Stimulated activated CD8-positive, alpha-beta memory T cell treated with anti-CD3 and anti-CD28 coated beads, Interleukin-4, amount 100 ng/mL, for 4 hours (primary cell): ENCODE data around the gene ADAR.

Experiments used
- DNase-seq, 2 donors: peaks; one replicate each; pipeline ENCODE4 v3.0.0-alpha.2; 2020; ENCODE audit warnings: low read depth in 2 of 2, low spot score in 1 of 2

Gene ADAR

GRCh38 chr1:154586641-154587040 is 21.3 kb downstream of the ADAR start:
- DNase-seq = no peak

- no peak for DNase-seq
Measured at GRCh38 chr1:154586231-154586630, 21.8 kb downstream of the ADAR start.

GRCh38 chr1:154584267-154584994 is 23.6 kb downstream of the ADAR start:
- DNase-seq = no peak

- DNase-seq = no peak
Measured at GRCh38 chr1:154583773-154584172, 24.2 kb downstream of the ADAR start.

GRCh38 chr1:154582885-154583284 is 25.1 kb downstream of the ADAR start:
- DNase-seq = no peak

- no peak for DNase-seq
Measured at GRCh38 chr1:154581766-154582165, 26.2 kb downstream of the ADAR start.

GRCh38 chr1:154579374-154579773 is 28.6 kb downstream of the ADAR start:
- no peak for DNase-seq

GRCh38 chr1:154578058-154578418 is 29.9 kb downstream of the ADAR start:
- no peak for DNase-seq

- no peak for DNase-seq
Measured at GRCh38 chr1:154577346-154578057, 30.5 kb downstream of the ADAR start.

GRCh38 chr1:154575951-154576566 is 31.9 kb downstream of the ADAR start:
- DNase-seq = no peak

GRCh38 chr1:154575147-154575927 is 32.6 kb downstream of the ADAR start:
- DNase-seq = no peak

- no peak for DNase-seq
Measured at GRCh38 chr1:154574716-154575115, 33.3 kb downstream of the ADAR start.

GRCh38 chr1:154573168-154573510 is 34.8 kb downstream of the ADAR start:
- no peak for DNase-seq

GRCh38 chr1:154572468-154573167 is 35.4 kb downstream of the ADAR start:
- DNase-seq = no peak

- no peak for DNase-seq
Measured at GRCh38 chr1:154571964-154572288, 36.1 kb downstream of the ADAR start.

- no peak for DNase-seq
Measured at GRCh38 chr1:154571244-154571963, 36.6 kb downstream of the ADAR start.

- DNase-seq = no peak
Measured at GRCh38 chr1:154568157-154568815, 39.7 kb downstream of the ADAR start.

- DNase-seq = peak in 1 of 2 donors; percentile 28
Measured at GRCh38 chr1:154567386-154568156, 40.4 kb downstream of the ADAR start, which contains the start of gene CHRNB2. TSS of gene CHRNB2 (plus strand) at chr1:154567778. CDS start at chr1:154568045, 267 bp downstream.

- no peak for DNase-seq
Measured at GRCh38 chr1:154565876-154566275, 42.1 kb downstream of the ADAR start.
